Upper lobe of right lung (tissue), 1 donor: ENCODE measurements around the gene PROSER3. TPM values are rescaled to one million over a fixed set of nuclear protein-coding genes. Genes with fewer than 3 reads are reported as not detected.

Experiments
- ATAC-seq: fragments of 200-7000 bp; cut with Tn5 transposase; one replicate; pipeline ENCODE4 v1.9.1; 2020; ENCODE audit warnings: mild to moderate bottlenecking, moderate library complexity
- DNase-seq: peaks from one replicate; pipeline ENCODE4 v3.0.0-alpha.2; 2020
- H3K27ac ChIP-seq: fragments of 200-600 bp; one replicate; pipeline ENCODE4 v1.8.0; 2022
- H3K27me3 ChIP-seq: fragments of 200-600 bp; one replicate; pipeline ENCODE4 v1.8.0; 2022; ENCODE audit warnings: mild to moderate bottlenecking
- H3K36me3 ChIP-seq: fragments of 200-600 bp; one replicate; pipeline ENCODE4 v1.8.0; 2022
- H3K4me1 ChIP-seq: fragments of 200-600 bp; one replicate; pipeline ENCODE4 v1.8.0; 2022
- H3K4me3 ChIP-seq: fragments of 200-600 bp; one replicate; pipeline ENCODE4 v1.8.0; 2022; ENCODE audit warnings: mild to moderate bottlenecking
- H3K9me3 ChIP-seq: fragments of 200-600 bp; one replicate; pipeline ENCODE4 v1.8.0; 2022
- CTCF ChIP-seq: fragments of 200-600 bp; IDR thresholded peaks from one replicate; pipeline ENCODE4 v1.8.0; 2022; ENCODE audit warnings: antibody characterized with exemption
- intact Hi-C: fragments of 100-400 bp; cut with DNase I; formaldehyde crosslinking; loops from one replicate; pipeline ENCODE4 v1.11.0; 2022
- total RNA-seq: library from RNA; stranded (reverse); fragmentation: NEBNext Ultra II Directional; extraction: Animal tissue kit (Norgen Biotek cat#: 25700); gene quantifications from one replicate; pipeline ENCODE4 v1.2.1, GENCODE V29; 2021
- donor health status: DM: no; HTN: yes; CAD: no; lungs with severe emphysema.

The PROSER3 gene
- total RNA-seq, 1 donor from 2014 or later, result 18.2 TPM

GRCh38 chr19:35780058-35780457 lies 22.1 kb downstream of the PROSER3 start:
- Histone ChIP-seq H3K36me3 (no peaks in the 10 kb centered on the region), H3K9me3 (no peaks in the 10 kb centered on the region), H3K4me3 (no peak overlapping the region), H3K27ac (no peak overlapping the region), H3K4me1 (no peaks in the 10 kb centered on the region), H3K27me3 (no peaks in the 10 kb centered on the region)
- intact Hi-C loops, result no loop called here
- DNase-seq, result no peak
- ATAC-seq, result no peak
- TF ChIP-seq CTCF, result no peak

GRCh38 chr19:35780717-35781116 lies 22.7 kb downstream of the PROSER3 start:
- no peak overlapping the region for H3K27ac ChIP-seq
- no peaks in the 10 kb centered on the region for H3K4me1 ChIP-seq
- DNase-seq (no peak), ATAC-seq (no peak)
- no peaks in the 10 kb centered on the region for H3K9me3 ChIP-seq
- no peaks in the 10 kb centered on the region for H3K27me3 ChIP-seq
- no peak overlapping the region for H3K4me3 ChIP-seq
- H3K36me3 ChIP-seq, result no peaks in the 10 kb centered on the region
- intact Hi-C loops, result no loop called here
- no peak for TF ChIP-seq CTCF

GRCh38 chr19:35781650-35782049 lies 23.7 kb downstream of the PROSER3 start:
- Histone ChIP-seq H3K27ac (no peak overlapping the region), H3K4me1 (no peaks in the 10 kb centered on the region), H3K27me3 (no peaks in the 10 kb centered on the region), H3K4me3 (no peak overlapping the region), H3K36me3 (no peaks in the 10 kb centered on the region), H3K9me3 (no peaks in the 10 kb centered on the region)
- intact Hi-C loops, result no loop called here
- ATAC-seq (no peak), DNase-seq (no peak)
- TF ChIP-seq CTCF, result no peak

GRCh38 chr19:35782589-35782988 lies 24.6 kb downstream of the PROSER3 start:
- ATAC-seq (no peak), DNase-seq (peak; percentile 62)
- no peak overlapping the region for H3K4me3 ChIP-seq
- no peaks in the 10 kb centered on the region for H3K4me1 ChIP-seq
- H3K27ac ChIP-seq, result no peak overlapping the region
- H3K27me3 ChIP-seq, result no peaks in the 10 kb centered on the region
- H3K36me3 ChIP-seq, result no peaks in the 10 kb centered on the region
- intact Hi-C loops, result no loop called here
- TF ChIP-seq CTCF, result no peak
- no peaks in the 10 kb centered on the region for H3K9me3 ChIP-seq

- no peaks in the 10 kb centered on the region for H3K9me3 ChIP-seq
- no peak for ATAC-seq
- TF ChIP-seq CTCF, result no peak
- no peak for DNase-seq
- intact Hi-C loops, result no loop called here
- no peaks in the 10 kb centered on the region for H3K36me3 ChIP-seq
- no peaks in the 10 kb centered on the region for H3K27me3 ChIP-seq
- no peaks in the 10 kb centered on the region for H3K4me1 ChIP-seq
- H3K4me3 ChIP-seq, result no peak overlapping the region
- no peak overlapping the region for H3K27ac ChIP-seq
These were observed 25.8 kb downstream of the PROSER3 start for GRCh38 chr19:35783469-35784434.
